RPMI7951 (cell line): ENCODE measurements around the gene DDX5. TPM values are rescaled to one million over a fixed set of nuclear protein-coding genes. Genes with fewer than 3 reads are reported as not detected.
A peak's percentile ranks its signal among the peaks of the same experiment; 100 is the strongest.
"Not testable (repeated sequence)": the region's sequence is repeated elsewhere in the genome, so short reads cannot be mapped to it uniquely, and the experiment has no call there.

ENCODE experiments used
- DNase-seq: peaks from one replicate; pipeline ENCODE4 v3.0.0-alpha.2; 2012; ENCODE audit warnings: low read depth
- total RNA-seq: library from RNA; depleted of rRNA; stranded (reverse); fragments of >200 nt; shearing (Covaris generic); gene quantifications from 2 replicates; pipeline ENCODE4 v1.2.3, GENCODE V29; 2014

DDX5 gene
- total RNA-seq, 1 experiment from 2014 or later: 183 TPM

- peak; percentile 71 for DNase-seq
Measured at GRCh38 chr17:64507413-64507782, 1.3 kb upstream of the DDX5 start.

GRCh38 chr17:64506576-64507412 lies 705 bp upstream of the DDX5 start, which contains the start of gene CEP95:
Gene CEP95, plus strand, starts transcription at chr17:64506977. Its CDS starts 121 bp downstream, at chr17:64507098.
- peak; percentile 96 for DNase-seq

GRCh38 chr17:64505340-64506200 lies 519 bp downstream of the DDX5 start:
- peak; percentile 85 for DNase-seq

GRCh38 chr17:64504769-64505339 lies 1.2 kb downstream of the DDX5 start:
- no peak for DNase-seq

- DNase-seq: no peak
Measured at GRCh38 chr17:64503821-64504768, 2.0 kb downstream of the DDX5 start.

- DNase-seq: no peak
Measured at GRCh38 chr17:64503341-64503740, 2.7 kb downstream of the DDX5 start.

- no peak for DNase-seq
Measured at GRCh38 chr17:64502809-64503208, 3.3 kb downstream of the DDX5 start.

- no peak for DNase-seq
Measured at GRCh38 chr17:64502021-64502420, 4.1 kb downstream of the DDX5 start.

- DNase-seq: no peak
Measured at GRCh38 chr17:64500862-64501765, 5.0 kb downstream of the DDX5 start.

- no peak for DNase-seq
Measured at GRCh38 chr17:64500487-64500859, 5.6 kb downstream of the DDX5 start.

- no peak for DNase-seq
Measured at GRCh38 chr17:64499805-64500486, 6.1 kb downstream of the DDX5 start.

- peak; percentile 14 for DNase-seq
Measured at GRCh38 chr17:64498308-64499203, 7.5 kb downstream of the DDX5 start.

- no peak for DNase-seq
Measured at GRCh38 chr17:64497565-64498035, 8.5 kb downstream of the DDX5 start.

GRCh38 chr17:64496786-64497564 lies 9.1 kb downstream of the DDX5 start, which contains the start of gene POLG2:
Gene POLG2, minus strand, starts transcription at chr17:64497054. Its CDS starts 86 bp downstream, at chr17:64496968.
- DNase-seq: peak; percentile 88

GRCh38 chr17:64496348-64496785 lies 9.7 kb downstream of the DDX5 start:
- peak; percentile 6 for DNase-seq

- not testable (repeated sequence) for DNase-seq
Measured at GRCh38 chr17:64495300-64495699, 10.8 kb downstream of the DDX5 start.

GRCh38 chr17:64494121-64494520 lies 12.0 kb downstream of the DDX5 start:
- DNase-seq: no peak
